ENCODE results near the gene ZBTB14.
A peak's percentile ranks its signal among the peaks of the same experiment; 100 is the strongest.

ZBTB14 gene

DNA sequence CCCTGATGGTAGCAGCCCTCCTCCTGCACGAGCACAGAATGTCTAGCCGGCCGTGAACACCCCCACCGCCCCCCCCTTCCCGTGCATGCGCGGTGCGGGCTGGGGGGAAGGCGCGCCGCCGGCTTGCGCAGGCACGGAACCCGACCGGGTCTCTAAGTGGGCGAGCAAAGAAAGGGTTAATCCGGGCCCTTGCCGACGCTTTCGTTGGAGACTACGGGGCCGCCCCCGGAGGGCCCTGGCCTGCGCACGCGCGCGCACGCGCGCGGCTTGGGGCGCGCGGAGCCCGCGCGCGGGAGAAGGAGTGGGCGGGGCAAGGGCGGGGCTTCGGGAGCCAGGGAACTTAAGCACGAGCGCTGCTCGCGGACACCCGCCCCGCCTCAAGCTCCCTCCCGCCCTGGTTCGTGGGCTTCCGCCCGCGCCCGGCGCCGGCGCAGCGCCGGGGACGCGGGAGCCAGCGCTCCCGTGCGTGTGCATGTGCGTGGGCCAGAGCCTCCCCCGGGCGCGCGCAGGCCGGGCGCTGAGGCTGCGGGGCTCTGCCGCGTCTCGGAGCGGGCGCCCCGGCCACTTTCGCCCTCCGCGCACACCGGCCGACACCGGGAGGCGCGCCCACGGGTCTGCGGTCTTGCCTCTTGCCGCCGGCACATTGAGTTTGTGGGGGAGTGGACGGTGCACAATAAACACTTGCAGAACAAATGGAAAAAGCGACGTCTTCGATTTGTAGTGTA lies 617 bp upstream of the ZBTB14 start:
- DNase-seq = peak; percentile 95
- TF ChIP-seq, protein P1, sequence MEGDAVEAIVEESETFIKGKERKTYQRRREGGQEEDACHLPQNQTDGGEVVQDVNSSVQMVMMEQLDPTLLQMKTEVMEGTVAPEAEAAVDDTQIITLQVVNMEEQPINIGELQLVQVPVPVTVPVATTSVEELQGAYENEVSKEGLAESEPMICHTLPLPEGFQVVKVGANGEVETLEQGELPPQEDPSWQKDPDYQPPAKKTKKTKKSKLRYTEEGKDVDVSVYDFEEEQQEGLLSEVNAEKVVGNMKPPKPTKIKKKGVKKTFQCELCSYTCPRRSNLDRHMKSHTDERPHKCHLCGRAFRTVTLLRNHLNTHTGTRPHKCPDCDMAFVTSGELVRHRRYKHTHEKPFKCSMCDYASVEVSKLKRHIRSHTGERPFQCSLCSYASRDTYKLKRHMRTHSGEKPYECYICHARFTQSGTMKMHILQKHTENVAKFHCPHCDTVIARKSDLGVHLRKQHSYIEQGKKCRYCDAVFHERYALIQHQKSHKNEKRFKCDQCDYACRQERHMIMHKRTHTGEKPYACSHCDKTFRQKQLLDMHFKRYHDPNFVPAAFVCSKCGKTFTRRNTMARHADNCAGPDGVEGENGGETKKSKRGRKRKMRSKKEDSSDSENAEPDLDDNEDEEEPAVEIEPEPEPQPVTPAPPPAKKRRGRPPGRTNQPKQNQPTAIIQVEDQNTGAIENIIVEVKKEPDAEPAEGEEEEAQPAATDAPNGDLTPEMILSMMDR (IDR thresholded peaks at IDR 0.05; ENCODE audit: low read depth, low read length, missing control alignments) = no peak
- in situ Hi-C loops (cut with HindIII; ENCODE audit: low pct_ligation_motif_present, low sequenced_read_pairs) = no loop called here
- Histone ChIP-seq H3K27me3 (replicated peaks) (no peaks in the 10 kb centered on the region), H3K4me3 (ENCODE audit: low read depth, low read length) (peak overlapping the region; percentile 67), H3K36me3 (replicated peaks) (no peaks in the 10 kb centered on the region), H3K27ac (peak overlapping the region; percentile 81)

DNA sequence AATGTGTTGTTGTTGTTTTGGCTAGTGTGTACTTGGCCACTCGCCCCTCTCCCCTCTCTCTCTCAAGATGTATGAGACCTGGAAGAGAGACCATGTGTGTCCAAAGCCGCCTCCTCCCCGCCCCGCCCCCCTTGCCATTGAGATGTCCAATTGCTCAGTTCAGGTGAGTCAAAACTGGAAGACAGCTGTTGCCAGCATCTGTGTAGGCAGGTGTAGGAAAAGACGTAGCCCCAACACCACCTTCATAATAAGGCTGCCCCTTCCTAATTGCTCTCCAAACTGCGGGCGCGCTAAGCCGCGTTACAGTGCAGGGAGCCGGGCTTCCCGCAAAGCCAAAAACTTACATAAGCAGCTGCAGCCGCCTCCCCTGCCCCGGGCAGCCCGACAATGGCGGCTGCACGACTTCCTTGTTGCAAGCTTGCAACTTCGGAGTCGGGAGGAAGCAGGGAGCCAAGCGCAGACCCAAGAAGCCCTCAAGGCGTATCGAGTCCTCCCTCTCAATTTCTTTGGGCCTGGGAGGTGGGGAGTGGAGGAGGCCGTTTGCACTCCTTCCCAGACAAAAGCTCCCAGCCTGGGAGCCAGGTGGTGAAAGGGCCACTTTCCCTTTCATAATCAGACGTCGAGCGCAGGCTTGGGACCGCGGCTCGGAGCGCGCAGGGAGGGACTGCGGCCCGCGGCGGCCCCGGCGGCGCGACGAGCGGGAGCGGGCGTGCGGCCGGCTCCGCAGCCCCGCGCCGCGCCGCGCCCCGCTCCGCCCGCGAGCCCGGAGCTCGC lies 882 bp downstream of the ZBTB14 start:
- TF ChIP-seq, protein P1 (IDR thresholded peaks at IDR 0.05; ENCODE audit: low read depth, low read length, missing control alignments) = no peak
- DNase-seq = peak; percentile 40
- peaks cover 2% of the 10 kb centered on the region for H3K36me3 ChIP-seq (replicated peaks)
- H3K27me3 ChIP-seq (replicated peaks) = no peaks in the 10 kb centered on the region
- H3K27ac ChIP-seq = peak overlapping the region; percentile 63
- peak overlapping the region; percentile 69 for H3K4me3 ChIP-seq (ENCODE audit: low read depth, low read length)
- in situ Hi-C loops (cut with HindIII; ENCODE audit: low pct_ligation_motif_present, low sequenced_read_pairs) = no loop called here

DNA sequence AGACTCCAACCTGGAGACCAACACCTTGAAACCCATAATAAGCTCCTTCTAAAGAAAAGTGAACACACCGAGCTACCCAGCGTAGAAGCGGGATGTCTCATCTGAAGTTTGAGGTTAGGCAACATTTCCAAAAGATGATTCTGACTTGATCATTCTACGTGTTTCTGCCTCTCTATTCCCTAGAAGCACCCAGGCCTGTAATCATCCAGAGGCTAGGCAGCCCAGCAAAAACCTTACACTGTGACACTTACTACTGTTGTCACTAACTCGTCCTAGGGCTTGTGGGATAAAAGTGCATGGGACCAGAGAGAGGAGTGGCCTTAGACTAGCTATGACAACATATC lies 1.4 kb downstream of the ZBTB14 start:
- Histone ChIP-seq H3K36me3 (replicated peaks) (peaks cover 2% of the 10 kb centered on the region), H3K27me3 (replicated peaks) (no peaks in the 10 kb centered on the region), H3K27ac (no peak overlapping the region), H3K4me3 (ENCODE audit: low read depth, low read length) (peak overlapping the region; percentile 69)
- no peak for DNase-seq
- TF ChIP-seq, protein P1 (IDR thresholded peaks at IDR 0.05; ENCODE audit: low read depth, low read length, missing control alignments) = no peak
- in situ Hi-C loops (cut with HindIII; ENCODE audit: low pct_ligation_motif_present, low sequenced_read_pairs) = no loop called here

DNA sequence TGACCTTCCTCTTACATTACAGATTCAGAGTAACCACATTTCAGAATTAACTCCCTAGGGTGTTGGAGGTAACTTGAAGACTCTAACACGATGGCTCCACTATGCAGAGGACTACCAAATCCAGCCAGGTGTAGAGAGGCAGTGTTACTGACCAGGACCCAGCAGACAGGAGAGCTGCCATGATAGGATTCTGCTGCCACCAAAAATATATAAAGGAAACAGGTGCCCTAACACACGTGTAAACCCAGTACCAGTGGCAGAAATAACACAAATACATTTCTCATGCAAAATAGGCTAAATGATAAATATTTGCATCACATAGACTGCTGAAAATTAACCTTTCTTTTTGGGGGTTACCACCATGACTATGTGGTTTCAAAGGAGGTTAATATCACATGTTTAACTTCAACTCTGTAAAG lies 7.0 kb downstream of the ZBTB14 start:
- TF ChIP-seq, protein P1 (IDR thresholded peaks at IDR 0.05; ENCODE audit: low read depth, low read length, missing control alignments) = no peak
- DNase-seq = no peak
- H3K4me3 ChIP-seq (ENCODE audit: low read depth, low read length) = no peak overlapping the region
- H3K27ac ChIP-seq = no peak overlapping the region
- H3K27me3 ChIP-seq (replicated peaks) = no peaks in the 10 kb centered on the region
- in situ Hi-C loops (cut with HindIII; ENCODE audit: low pct_ligation_motif_present, low sequenced_read_pairs) = no loop called here
- H3K36me3 ChIP-seq (replicated peaks) = peaks cover 2% of the 10 kb centered on the region

DNA sequence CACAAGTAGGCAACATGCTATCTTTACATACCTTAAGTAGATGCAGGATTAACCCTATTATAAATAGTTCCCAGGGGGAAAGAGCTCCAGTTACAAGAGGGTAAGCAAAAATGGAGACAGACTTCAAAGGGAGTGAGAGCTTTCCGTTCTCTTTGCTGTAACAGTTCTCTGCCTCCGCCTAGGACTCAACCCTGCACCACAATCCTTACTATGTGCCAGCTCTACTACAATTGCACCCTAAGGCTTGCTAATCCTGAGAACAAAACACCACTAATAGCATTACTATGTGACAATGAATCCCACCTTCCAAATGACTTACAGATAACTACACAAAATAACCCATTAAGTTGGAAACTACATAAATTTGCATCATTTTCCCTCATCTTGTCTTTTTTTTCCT lies 7.7 kb downstream of the ZBTB14 start:
- TF ChIP-seq, protein P1 (IDR thresholded peaks at IDR 0.05; ENCODE audit: low read depth, low read length, missing control alignments) = no peak
- no peak overlapping the region for H3K27ac ChIP-seq
- peaks cover 2% of the 10 kb centered on the region for H3K36me3 ChIP-seq (replicated peaks)
- DNase-seq = no peak
- H3K27me3 ChIP-seq (replicated peaks) = no peaks in the 10 kb centered on the region
- H3K4me3 ChIP-seq (ENCODE audit: low read depth, low read length) = no peak overlapping the region
- in situ Hi-C loops (cut with HindIII; ENCODE audit: low pct_ligation_motif_present, low sequenced_read_pairs) = no loop called here

Data from brain microvascular endothelial cell (primary cell).